ENCODE measurements around the gene F8. TPM values are rescaled to one million over a fixed set of nuclear protein-coding genes. Genes with fewer than 3 reads are reported as not detected.

F8 gene
- total and polyA plus RNA-seq, 2 donors (not counting 1 experiment from before 2014, with no cell fraction given) = 4.5 to 7.9 TPM

- Histone ChIP-seq H3K9me3 (ENCODE audit: control insufficient read depth, insufficient read depth, low read depth, low read length) (no peaks in the 10 kb centered on the region), H3K79me2 (ENCODE audit: control insufficient read depth, insufficient read depth, low read length) (no peaks in the 10 kb centered on the region), H4K20me1 (ENCODE audit: control insufficient read depth, extremely low read depth, insufficient read depth, low read length) (no peaks in the 10 kb centered on the region), H2AFZ (ENCODE audit: low read length) (no peak overlapping the region), H3K4me3 (replicated peaks in 1 of 4; ENCODE audit: control extremely low read depth in 1 of 4, insufficient read depth in 1 of 4, low read depth in 3 of 4, low read length in 4 of 4) (no peak overlapping the region), H3K4me1 (ENCODE audit: control insufficient read depth, extremely low read depth, insufficient read depth, low read length) (no peaks in the 10 kb centered on the region), H3K9ac (ENCODE audit: insufficient read depth, low read length) (no peak overlapping the region), H3K27me3 (ENCODE audit: control insufficient read depth, insufficient read depth, low read length) (no peaks in the 10 kb centered on the region), H3K27ac (ENCODE audit: insufficient read depth, low read length) (no peak overlapping the region), H3K4me2 (ENCODE audit: extremely low read depth, insufficient read depth, low read length) (no peak overlapping the region), H3K36me3 (ENCODE audit: control insufficient read depth, insufficient read depth, low read length) (no peaks in the 10 kb centered on the region)
- no peak for DNase-seq (ENCODE audit: low read depth in 2 of 2)
- TF ChIP-seq EZH2 (IDR thresholded peaks at IDR 0.05; ENCODE audit: low read length, missing control alignments) = no peak
- TF ChIP-seq, protein P1, sequence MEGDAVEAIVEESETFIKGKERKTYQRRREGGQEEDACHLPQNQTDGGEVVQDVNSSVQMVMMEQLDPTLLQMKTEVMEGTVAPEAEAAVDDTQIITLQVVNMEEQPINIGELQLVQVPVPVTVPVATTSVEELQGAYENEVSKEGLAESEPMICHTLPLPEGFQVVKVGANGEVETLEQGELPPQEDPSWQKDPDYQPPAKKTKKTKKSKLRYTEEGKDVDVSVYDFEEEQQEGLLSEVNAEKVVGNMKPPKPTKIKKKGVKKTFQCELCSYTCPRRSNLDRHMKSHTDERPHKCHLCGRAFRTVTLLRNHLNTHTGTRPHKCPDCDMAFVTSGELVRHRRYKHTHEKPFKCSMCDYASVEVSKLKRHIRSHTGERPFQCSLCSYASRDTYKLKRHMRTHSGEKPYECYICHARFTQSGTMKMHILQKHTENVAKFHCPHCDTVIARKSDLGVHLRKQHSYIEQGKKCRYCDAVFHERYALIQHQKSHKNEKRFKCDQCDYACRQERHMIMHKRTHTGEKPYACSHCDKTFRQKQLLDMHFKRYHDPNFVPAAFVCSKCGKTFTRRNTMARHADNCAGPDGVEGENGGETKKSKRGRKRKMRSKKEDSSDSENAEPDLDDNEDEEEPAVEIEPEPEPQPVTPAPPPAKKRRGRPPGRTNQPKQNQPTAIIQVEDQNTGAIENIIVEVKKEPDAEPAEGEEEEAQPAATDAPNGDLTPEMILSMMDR (conservative IDR thresholded peaks at IDR 0.05 in 1 of 2, IDR thresholded peaks at IDR 0.05 in 1 of 2; ENCODE audit: low read depth in 1 of 2, low read length in 2 of 2) = no peak
Observed at GRCh38 chrX:154793084-154793795, 229.3 kb downstream of the F8 start.

DNA sequence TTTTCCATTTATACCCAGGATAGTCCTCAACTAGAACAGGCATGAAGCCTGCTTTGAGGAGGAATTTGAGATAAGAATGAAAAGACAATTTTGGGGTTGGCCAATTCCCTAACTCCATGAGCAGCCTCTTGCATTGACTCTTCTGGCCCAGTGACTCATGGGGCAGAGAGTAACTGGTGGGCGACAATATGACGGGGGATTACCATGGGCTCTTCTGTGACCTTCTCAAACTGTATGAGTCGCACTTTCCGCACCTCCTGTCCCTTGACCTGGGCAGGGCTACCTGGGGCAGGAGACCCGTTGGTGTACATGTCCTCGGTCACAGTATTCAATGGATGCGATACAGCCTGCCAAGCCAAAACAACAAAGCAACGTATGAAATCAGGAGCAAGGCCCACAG is 230.6 kb downstream of the F8 start:
- no peaks in the 10 kb centered on the region for H3K79me2 ChIP-seq (ENCODE audit: control insufficient read depth, insufficient read depth, low read length)
- no peak for DNase-seq (ENCODE audit: low read depth in 2 of 2)
- H3K4me2 ChIP-seq (ENCODE audit: extremely low read depth, insufficient read depth, low read length) = no peak overlapping the region
- H3K9me3 ChIP-seq (ENCODE audit: control insufficient read depth, insufficient read depth, low read depth, low read length) = no peaks in the 10 kb centered on the region
- H3K4me1 ChIP-seq (ENCODE audit: control insufficient read depth, extremely low read depth, insufficient read depth, low read length) = no peaks in the 10 kb centered on the region
- H3K9ac ChIP-seq (ENCODE audit: insufficient read depth, low read length) = no peak overlapping the region
- no peaks in the 10 kb centered on the region for H3K27me3 ChIP-seq (ENCODE audit: control insufficient read depth, insufficient read depth, low read length)
- H3K36me3 ChIP-seq (ENCODE audit: control insufficient read depth, insufficient read depth, low read length) = no peaks in the 10 kb centered on the region
- no peak overlapping the region for H3K4me3 ChIP-seq (replicated peaks in 1 of 4; ENCODE audit: control extremely low read depth in 1 of 4, insufficient read depth in 1 of 4, low read depth in 3 of 4, low read length in 4 of 4)
- no peaks in the 10 kb centered on the region for H4K20me1 ChIP-seq (ENCODE audit: control insufficient read depth, extremely low read depth, insufficient read depth, low read length)
- TF ChIP-seq, protein P1 (conservative IDR thresholded peaks at IDR 0.05 in 1 of 2, IDR thresholded peaks at IDR 0.05 in 1 of 2; ENCODE audit: low read depth in 1 of 2, low read length in 2 of 2) = no peak
- TF ChIP-seq EZH2 (IDR thresholded peaks at IDR 0.05; ENCODE audit: low read length, missing control alignments) = no peak
- no peak overlapping the region for H3K27ac ChIP-seq (ENCODE audit: insufficient read depth, low read length)
- no peak overlapping the region for H2AFZ ChIP-seq (ENCODE audit: low read length)

- H3K9ac ChIP-seq (ENCODE audit: insufficient read depth, low read length) = no peak overlapping the region
- TF ChIP-seq, protein P1 (conservative IDR thresholded peaks at IDR 0.05 in 1 of 2, IDR thresholded peaks at IDR 0.05 in 1 of 2; ENCODE audit: low read depth in 1 of 2, low read length in 2 of 2) = no peak
- TF ChIP-seq EZH2 (IDR thresholded peaks at IDR 0.05; ENCODE audit: low read length, missing control alignments) = no peak
- H3K4me3 ChIP-seq (replicated peaks in 1 of 4; ENCODE audit: control extremely low read depth in 1 of 4, insufficient read depth in 1 of 4, low read depth in 3 of 4, low read length in 4 of 4) = no peak overlapping the region
- no peaks in the 10 kb centered on the region for H3K79me2 ChIP-seq (ENCODE audit: control insufficient read depth, insufficient read depth, low read length)
- H3K36me3 ChIP-seq (ENCODE audit: control insufficient read depth, insufficient read depth, low read length) = no peaks in the 10 kb centered on the region
- no peak overlapping the region for H2AFZ ChIP-seq (ENCODE audit: low read length)
- H4K20me1 ChIP-seq (ENCODE audit: control insufficient read depth, extremely low read depth, insufficient read depth, low read length) = no peaks in the 10 kb centered on the region
- H3K4me1 ChIP-seq (ENCODE audit: control insufficient read depth, extremely low read depth, insufficient read depth, low read length) = no peaks in the 10 kb centered on the region
- no peak for DNase-seq (ENCODE audit: low read depth in 2 of 2)
- no peak overlapping the region for H3K4me2 ChIP-seq (ENCODE audit: extremely low read depth, insufficient read depth, low read length)
- H3K27ac ChIP-seq (ENCODE audit: insufficient read depth, low read length) = no peak overlapping the region
- no peaks in the 10 kb centered on the region for H3K27me3 ChIP-seq (ENCODE audit: control insufficient read depth, insufficient read depth, low read length)
- H3K9me3 ChIP-seq (ENCODE audit: control insufficient read depth, insufficient read depth, low read depth, low read length) = no peaks in the 10 kb centered on the region
Observed at GRCh38 chrX:154791467-154791866, 231.1 kb downstream of the F8 start.

Other genes with a start within 250 kb of the F8 start
- 19.0 and 38.5 TPM in 2 replicates for gene MPP1, start 217.2 kb downstream of the F8 start, total RNA-seq
- 27.0 and 51.9 TPM in 2 replicates for gene MPP1, start 217.2 kb downstream of the F8 start, polyA plus RNA-seq
- not detected in 2 replicates for gene SMIM9, start 188.1 kb downstream of the F8 start, total RNA-seq
- gene SMIM9, start 188.1 kb downstream of the F8 start, polyA plus RNA-seq = not detected in 2 replicates
- 2.3 and 4.8 TPM in 2 replicates for gene F8A1, start 136.4 kb downstream of the F8 start, total RNA-seq
- 3.0 and 5.4 TPM in 2 replicates for gene F8A1, start 136.4 kb downstream of the F8 start, polyA plus RNA-seq
- gene FUNDC2, start 4.1 kb upstream of the F8 start, total RNA-seq = 18.3 and 21.3 TPM in 2 replicates
- 92.4 and 97.1 TPM in 2 replicates for gene FUNDC2, start 4.1 kb upstream of the F8 start, polyA plus RNA-seq
- 9.6 and 10.3 TPM in 2 replicates for gene CMC4, start 48.4 kb upstream of the F8 start, total RNA-seq
- 8.1 and 8.4 TPM in 2 replicates for gene CMC4, start 48.4 kb upstream of the F8 start, polyA plus RNA-seq
- gene MTCP1, start 48.4 kb upstream of the F8 start, total RNA-seq = 14.6 and 16.0 TPM in 2 replicates
- 9.3 and 10.6 TPM in 2 replicates for gene MTCP1, start 48.4 kb upstream of the F8 start, polyA plus RNA-seq
- gene BRCC3, start 48.8 kb upstream of the F8 start, total RNA-seq = 9.5 and 12.1 TPM in 2 replicates
- 22.0 and 29.8 TPM in 2 replicates for gene BRCC3, start 48.8 kb upstream of the F8 start, polyA plus RNA-seq
- gene VBP1, start 193.7 kb upstream of the F8 start, total RNA-seq = 43.9 and 60.9 TPM in 2 replicates
- gene VBP1, start 193.7 kb upstream of the F8 start, polyA plus RNA-seq = 63.9 and 67.8 TPM in 2 replicates
- 1.3 and 3.0 TPM in 2 replicates for gene RAB39B, start 241.8 kb upstream of the F8 start, total RNA-seq
- gene RAB39B, start 241.8 kb upstream of the F8 start, polyA plus RNA-seq = 0.12 and 0.79 TPM in 2 replicates